H9 (cell line): ENCODE data around the gene SRL. TPM values are rescaled to one million over a fixed set of nuclear protein-coding genes. Genes with fewer than 3 reads are reported as not detected.

ENCODE experiments used
- DNase-seq: peaks from one replicate; pipeline ENCODE4 v3.0.0-alpha.2; 2017
- H2AFZ ChIP-seq: one replicate; pipeline ENCODE4 v1.6.1; 2013; ENCODE audit warnings: mild to moderate bottlenecking, low read length, control low read depth, moderate library complexity
- H2AK5ac ChIP-seq: 2 replicates; pipeline ENCODE4 v1.6.1; 2013; ENCODE audit warnings: low read length, control low read depth, mixed read lengths; ENCODE audit not compliant: insufficient read length
- H2BK120ac ChIP-seq: one replicate; pipeline ENCODE4 v1.6.1; 2013; ENCODE audit warnings: low read depth, mild to moderate bottlenecking, low read length, control low read depth, inconsistent platforms; ENCODE audit not compliant: poor library complexity, severe bottlenecking
- H2BK12ac ChIP-seq: 2 replicates; pipeline ENCODE4 v1.6.1; 2013; ENCODE audit warnings: low read length, control low read depth, mixed read lengths, low read depth; ENCODE audit not compliant: insufficient read length
- H2BK15ac ChIP-seq: 2 replicates; pipeline ENCODE4 v1.6.1; 2013; ENCODE audit warnings: low read depth, low read length, control low read depth
- H2BK20ac ChIP-seq: one replicate; pipeline ENCODE4 v1.6.1; 2013; ENCODE audit warnings: low read depth, mild to moderate bottlenecking, low read length, control low read depth, inconsistent platforms; ENCODE audit not compliant: poor library complexity, severe bottlenecking
- H2BK5ac ChIP-seq: 2 replicates; pipeline ENCODE4 v1.6.1; 2013; ENCODE audit warnings: low read length, control low read depth, mixed read lengths; ENCODE audit not compliant: insufficient read length
- H3K14ac ChIP-seq: 2 replicates; pipeline ENCODE4 v1.6.1; 2013; ENCODE audit warnings: low read length, control low read depth; ENCODE audit not compliant: insufficient read depth
- H3K18ac ChIP-seq: 2 replicates; pipeline ENCODE4 v1.6.1; 2013; ENCODE audit warnings: low read depth, mild to moderate bottlenecking, mixed read lengths, low read length, control low read depth; ENCODE audit not compliant: insufficient read length
- H3K23ac ChIP-seq: 2 replicates; pipeline ENCODE4 v1.6.1; 2013; ENCODE audit warnings: low read length, control low read depth, mixed read lengths, low read depth; ENCODE audit not compliant: insufficient read length
- H3K23me2 ChIP-seq: 2 replicates; pipeline ENCODE4 v1.6.1; 2013; ENCODE audit warnings: low read depth, mild to moderate bottlenecking, mixed read lengths, low read length, control low read depth; ENCODE audit not compliant: insufficient read length, poor library complexity, severe bottlenecking
- H3K27ac ChIP-seq: 2 replicates; pipeline ENCODE4 v1.5.1; 2013; ENCODE audit warnings: low read length, control low read depth, mixed read lengths, low read depth; ENCODE audit not compliant: insufficient read length
- H3K27me3 ChIP-seq: 2 replicates; pipeline ENCODE4 v1.6.1; 2013; ENCODE audit warnings: low read length, control low read depth, inconsistent platforms; ENCODE audit not compliant: insufficient read depth
- H3K4ac ChIP-seq: 2 replicates; pipeline ENCODE4 v1.6.1; 2013; ENCODE audit warnings: low read depth, mild to moderate bottlenecking, control low read depth, inconsistent platforms, low read length, moderate library complexity
- H3K4me1 ChIP-seq: 2 replicates; pipeline ENCODE4 v1.6.1; 2013; ENCODE audit warnings: low read length, control low read depth, inconsistent platforms; ENCODE audit not compliant: insufficient read depth
- H3K4me2 ChIP-seq: 2 replicates; pipeline ENCODE4 v1.6.1; 2013; ENCODE audit warnings: low read length, control low read depth, mixed read lengths; ENCODE audit not compliant: insufficient read length, insufficient read depth
- H3K56ac ChIP-seq: 2 replicates; pipeline ENCODE4 v1.6.1; 2013; ENCODE audit warnings: low read depth, mild to moderate bottlenecking, mixed read lengths, low read length, control low read depth; ENCODE audit not compliant: insufficient read length
- H3K79me1 ChIP-seq: 2 replicates; pipeline ENCODE4 v1.6.1; 2013; ENCODE audit warnings: low read depth, mild to moderate bottlenecking, moderate library complexity, low read length, control low read depth, inconsistent platforms; ENCODE audit not compliant: insufficient read depth, poor library complexity, severe bottlenecking
- H3K79me2 ChIP-seq: 2 replicates; pipeline ENCODE4 v1.6.1; 2013; ENCODE audit warnings: low read length, control low read depth, inconsistent platforms; ENCODE audit not compliant: insufficient read depth
- H3K9ac ChIP-seq: 2 replicates; pipeline ENCODE4 v1.6.1; 2013; ENCODE audit warnings: low read length, control low read depth, mixed read lengths; ENCODE audit not compliant: insufficient read length; ENCODE audit errors: extremely low read depth
- H3K9me3 ChIP-seq: one replicate; pipeline ENCODE4 v1.6.1; 2013; ENCODE audit warnings: low read depth, low read length, inconsistent platforms; ENCODE audit not compliant: control insufficient read depth
- H3T11ph ChIP-seq: one replicate; pipeline ENCODE4 v1.6.1; 2013; ENCODE audit warnings: mild to moderate bottlenecking, low read length, control low read depth, inconsistent platforms
- H4K20me1 ChIP-seq: one replicate; pipeline ENCODE4 v1.6.1; 2013; ENCODE audit not compliant: control insufficient read depth, insufficient read length, insufficient read depth
- H4K5ac ChIP-seq: 2 replicates; pipeline ENCODE4 v1.6.1; 2013; ENCODE audit warnings: low read depth, mild to moderate bottlenecking, mixed read lengths, low read length, control low read depth; ENCODE audit not compliant: insufficient read length
- H4K8ac ChIP-seq: replicated peaks from 2 replicates; pipeline ENCODE4 v1.6.1; 2013; ENCODE audit warnings: low read length, control low read depth, mixed read lengths, low read depth; ENCODE audit not compliant: insufficient read length
- H4K91ac ChIP-seq: 2 replicates; pipeline ENCODE4 v1.6.1; 2013; ENCODE audit warnings: low read depth, mild to moderate bottlenecking, moderate library complexity, mixed read lengths, low read length, control low read depth; ENCODE audit not compliant: insufficient read length
- H3K27ac Mint-ChIP-seq, 3 experiments: 2 replicates in 2 of 3; 3 replicates in 1 of 3; pipeline ENCODE4 v1.8.0; 2020 to 2021; ENCODE audit warnings: mixed read lengths in 3 of 3, mild to moderate bottlenecking in 1 of 3, moderate library complexity in 1 of 3
- H3K27me3 Mint-ChIP-seq: 2 replicates; pipeline ENCODE4 v1.8.0; 2021; ENCODE audit warnings: low read depth, mild to moderate bottlenecking, moderate library complexity, mixed read lengths
- H3K36me3 Mint-ChIP-seq, 3 experiments: 2 replicates in 2 of 3; 3 replicates in 1 of 3; pipeline ENCODE4 v1.8.0; 2020 to 2021; ENCODE audit warnings: low read depth in 3 of 3, mixed read lengths in 3 of 3; ENCODE audit not compliant: insufficient read depth in 1 of 3
- H3K4me1 Mint-ChIP-seq, 2 experiments: 2 replicates each; pipeline ENCODE4 v1.8.0; 2020; ENCODE audit warnings: mixed read lengths in 2 of 2
- H3K4me3 Mint-ChIP-seq, 2 experiments: 2 replicates in 1 of 2; 3 replicates in 1 of 2; pipeline ENCODE4 v1.8.0; 2020 to 2021; ENCODE audit warnings: mild to moderate bottlenecking in 2 of 2, mixed read lengths in 2 of 2, moderate library complexity in 1 of 2
- H3K9me3 Mint-ChIP-seq, 2 experiments: 2 replicates in 1 of 2; 3 replicates in 1 of 2; pipeline ENCODE4 v1.8.0; 2020; ENCODE audit warnings: mild to moderate bottlenecking in 2 of 2, mixed read lengths in 2 of 2, moderate library complexity in 1 of 2
- CTCF ChIP-seq: fragments of 200-600 bp; sonication (generic); conservative IDR thresholded peaks from 3 replicates; pipeline ENCODE4 v1.8.0; 2021; ENCODE audit warnings: antibody characterized with exemption, mild to moderate bottlenecking
- WGBS: extraction: QIAGEN DNeasy Blood & Tissue Kit; methylation state at CpG from one replicate; pipeline ENCODE4 v1.1.7; 2013; ENCODE audit warnings: missing lambda C conversion rate, low lambda C conversion rate, mixed read lengths; ENCODE audit not compliant: insufficient read length; ENCODE audit errors: extremely low coverage; 5-methylcytosine and 5-hydroxymethylcytosine counted together
- total RNA-seq: library from RNA; stranded (reverse); gene quantifications from 2 replicates; pipeline ENCODE4 v1.2.1, GENCODE V29; 2021

SRL gene
- total RNA-seq, 1 experiment from 2014 or later = not detected

- no peaks in the 10 kb centered on the region for H3K4me1 ChIP-seq
These were observed 16.0 kb upstream of the SRL start for GRCh38 chr16:4257646-4258556.

More at GRCh38 chr16:4257646-4258556, 16.0 kb upstream of the SRL start:
- Histone ChIP-seq H2AK5ac (no peak overlapping the region), H3K23ac (no peak overlapping the region), H2AFZ (no peak overlapping the region), H4K91ac (no peak overlapping the region), H3K56ac (no peak overlapping the region), H2BK120ac (no peak overlapping the region), H3K9ac (no peak overlapping the region), H3T11ph (no peak overlapping the region), H2BK12ac (no peak overlapping the region), H3K79me1 (no peaks in the 10 kb centered on the region), H3K27me3 (no peaks in the 10 kb centered on the region), H2BK15ac (no peak overlapping the region), H4K5ac (no peak overlapping the region), H2BK5ac (no peak overlapping the region), H3K4me2 (no peak overlapping the region), H3K14ac (no peak overlapping the region), H3K79me2 (no peaks in the 10 kb centered on the region), H2BK20ac (no peak overlapping the region), H4K20me1 (no peaks in the 10 kb centered on the region), H3K23me2 (no peaks in the 10 kb centered on the region), H3K27ac (no peak overlapping the region), H3K18ac (no peak overlapping the region), H3K9me3 (no peaks in the 10 kb centered on the region), H3K4ac (no peak overlapping the region), H4K8ac (no peak overlapping the region)
- peaks cover 6 to 15% of the 10 kb centered on the region in 2 experiments for H3K4me1 Mint-ChIP-seq
- no peaks in the 10 kb centered on the region for H3K27me3 Mint-ChIP-seq
- no peak for TF ChIP-seq CTCF
- DNase-seq = no peak
- no CpG with 5 or more reads among the region's 34 CpGs for WGBS
- H3K4me3 Mint-ChIP-seq = no peak overlapping the region
- peak overlapping the region in 1 of 3 experiments; percentile 66; a peak in 1 of 7 replicates for H3K27ac Mint-ChIP-seq
- H3K36me3 Mint-ChIP-seq = peaks cover 31 to 59% (median 52%) of the 10 kb centered on the region in 3 experiments; a peak in 6 of 7 replicates
- no peaks in the 10 kb centered on the region for H3K9me3 Mint-ChIP-seq
